Spleen (tissue), 11 donors: ENCODE data around the gene B4GALT3. TPM values are rescaled to one million over a fixed set of nuclear protein-coding genes. Genes with fewer than 3 reads are reported as not detected.

Experiments used
- DNase-seq: peaks from one replicate; pipeline ENCODE4 v3.0.0-alpha.2; 2020
- H3K27ac ChIP-seq, 8 donors: fragments of 200-600 bp; sonication (generic) in 7 of 8; 1 replicate in 4 of 8; 2 replicates in 4 of 8; pipeline versions ENCODE4 v1.5.0 to v1.8.0; 2016 to 2021; ENCODE audit warnings: inconsistent platforms in 4 of 8, mild to moderate bottlenecking in 4 of 8, moderate library complexity in 1 of 8
- H3K27me3 ChIP-seq, 7 donors: fragments of 200-600 bp; sonication (generic) in 6 of 7; replicated peaks in 1 of 7; 1 replicate in 4 of 7; 2 replicates in 3 of 7; pipeline versions ENCODE4 v1.5.0 to v1.8.0; 2016 to 2021; ENCODE audit warnings: inconsistent platforms in 3 of 7, mild to moderate bottlenecking in 1 of 7
- H3K36me3 ChIP-seq, 6 donors: fragments of 200-600 bp; sonication (generic) in 5 of 6; 1 replicate in 4 of 6; 2 replicates in 2 of 6; pipeline versions ENCODE4 v1.5.0 to v1.8.0; 2016 to 2021; ENCODE audit warnings: inconsistent platforms in 2 of 6
- H3K4me1 ChIP-seq, 6 donors: fragments of 200-600 bp; sonication (generic) in 5 of 6; 1 replicate in 3 of 6; 2 replicates in 3 of 6; pipeline versions ENCODE4 v1.5.0 to v1.8.0; 2016 to 2021; ENCODE audit warnings: inconsistent platforms in 3 of 6
- H3K4me3 ChIP-seq, 8 donors: fragments of 200-600 bp; sonication (generic) in 7 of 8; 1 replicate in 4 of 8; 2 replicates in 4 of 8; pipeline versions ENCODE4 v1.5.0 to v1.8.0; 2016 to 2021; ENCODE audit warnings: inconsistent platforms in 4 of 8, mild to moderate bottlenecking in 4 of 8, moderate library complexity in 2 of 8
- H3K9me3 ChIP-seq, 8 donors: fragments of 200-600 bp; sonication (generic) in 7 of 8; 1 replicate in 4 of 8; 2 replicates in 4 of 8; pipeline versions ENCODE4 v1.5.0 to v1.8.0; 2016 to 2021; ENCODE audit warnings: inconsistent platforms in 4 of 8
- CTCF ChIP-seq, 11 experiments: fragments of 200-600 bp in 7 of 11; fragments of 450-650 bp in 4 of 11; sonication (generic) in 4 of 11; IDR thresholded peaks in 8 of 11; conservative IDR thresholded peaks in 3 of 11; 1 replicate in 7 of 11; 2 replicates in 4 of 11; pipeline versions ENCODE4 v1.4.0 to v1.8.0; 2016 to 2021; ENCODE audit warnings: antibody characterized with exemption in 11 of 11, inconsistent platforms in 4 of 11, mild to moderate bottlenecking in 1 of 11
- POLR2A ChIP-seq, 3 donors: fragments of 450-650 bp; IDR thresholded peaks; one replicate each; pipeline ENCODE4 v1.5.1; 2017; ENCODE audit warnings: antibody characterized with exemption in 3 of 3, mild to moderate bottlenecking in 1 of 3
- POLR2AphosphoS5 ChIP-seq, 3 donors: sonication (generic); formaldehyde crosslinking; IDR thresholded peaks; one replicate each; pipeline ENCODE4 v1.5.1; 2017; ENCODE audit warnings: antibody characterized with exemption in 3 of 3
- WGBS, 5 donors: extraction: QIAGEN DNeasy Blood & Tissue Kit in 3 of 5; methylation state at CpG; one replicate each; pipeline versions ENCODE4 v1.1.5 to v1.1.7; 2013 to 2018; 5-methylcytosine and 5-hydroxymethylcytosine counted together
- intact Hi-C: fragments of 100-400 bp; cut with DNase I; formaldehyde crosslinking; loops from one replicate; pipeline ENCODE4 v1.15.0; 2023; ENCODE audit warnings: low total_unique reads
- polyA plus RNA-seq, 3 donors: library from polyadenylated mRNA; stranded (reverse); fragments of 200-250 nt; gene quantifications; one replicate each; pipeline ENCODE4 v1.2.1, GENCODE V29; 2013
- total RNA-seq, 7 donors: library from RNA; depleted of rRNA in 3 of 7; stranded (reverse); fragments of >200 nt in 3 of 7; fragmentation: NEBNext Ultra II Directional in 4 of 7; extraction: Animal tissue kit (Norgen Biotek cat#: 25700) in 4 of 7; gene quantifications; one replicate each; pipeline versions ENCODE4 v1.1.0 to v1.2.1, GENCODE V29; 2016 to 2021
- donor health status: healthy with polysubstance abuse.
- donor health status: DM: no; HTN: no; CAD: no; lungs with moderate emphysema.
- donor health status: DM: no; HTN: no; CAD: no.
- donor health status: Bipolar disorder and iron deficiency.
- donor health status: healthy.
- donor health status: DM: no; HTN: no; CAD: no.
- donor health status: DM: yes; HTN: yes; CAD: no.

Gene B4GALT3
- total and polyA plus RNA-seq, 10 donors = 21.0 to 52.8 (median 34.1) TPM

- Histone ChIP-seq H3K27ac (peak overlapping the region in 6 of 8 donors; percentile 3 to 62 (median 34)), H3K4me1 (peaks cover 17 to 66% (median 41%) of the 10 kb centered on the region in 6 donors), H3K4me3 (no peak overlapping the region), H3K27me3 (no peaks in the 10 kb centered on the region), H3K9me3 (no peaks in the 10 kb centered on the region), H3K36me3 (peaks cover 5 to 77% (median 64%) of the 10 kb centered on the region in 6 donors)
- DNase-seq = no peak
- intact Hi-C loops = no loop called here
- no peak for TF ChIP-seq POLR2A (IDR thresholded peaks at IDR 0.05)
- peak in 1 of 3 donors; percentile 31 for TF ChIP-seq POLR2AphosphoS5 (IDR thresholded peaks at IDR 0.05)
- TF ChIP-seq CTCF (IDR thresholded peaks at IDR 0.05 in 8 of 11, conservative IDR thresholded peaks at IDR 0.05 in 3 of 11) = no peak
- 62 to 76% (median 66%) methylated on average over 4 of the region's 4 CpGs for WGBS, 5 donors
These were observed 4.4 kb downstream of the B4GALT3 start for GRCh38 chr1:161172776-161173376.

DNA sequence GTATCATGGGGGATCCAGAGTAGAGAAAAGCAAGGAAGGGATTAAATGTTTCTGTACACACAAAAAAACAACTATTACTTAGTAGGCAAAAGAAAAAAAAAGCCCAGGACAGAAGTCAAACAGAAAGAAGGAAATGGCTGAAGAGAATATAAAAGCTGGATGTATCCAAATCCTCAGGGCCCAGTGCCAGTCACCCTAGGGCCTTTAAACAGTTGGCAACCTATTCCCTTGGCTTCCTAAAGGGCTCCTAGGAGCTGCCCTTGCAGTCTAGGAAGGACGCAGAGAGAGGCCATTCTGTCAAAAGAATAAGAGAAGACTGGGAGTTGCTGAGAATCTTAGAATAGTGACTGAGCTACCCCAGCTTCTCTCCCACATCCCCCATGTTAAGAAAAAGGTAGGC lies 5.0 kb downstream of the B4GALT3 start:
- intact Hi-C loops = no loop called here
- Histone ChIP-seq H3K27me3 (no peaks in the 10 kb centered on the region), H3K27ac (peak overlapping the region in 5 of 8 donors; percentile 6 to 54 (median 27)), H3K4me3 (no peak overlapping the region), H3K4me1 (peaks cover 19 to 66% (median 41%) of the 10 kb centered on the region in 6 donors), H3K9me3 (no peaks in the 10 kb centered on the region), H3K36me3 (peaks cover 5 to 77% (median 64%) of the 10 kb centered on the region in 6 donors)
- peak; percentile 1 for DNase-seq
- 54 to 100% (median 87%) methylated on average over 1 of the region's 1 CpG for WGBS, 5 donors
- TF ChIP-seq CTCF (IDR thresholded peaks at IDR 0.05 in 8 of 11, conservative IDR thresholded peaks at IDR 0.05 in 3 of 11) = no peak
- no peak for TF ChIP-seq POLR2AphosphoS5 (IDR thresholded peaks at IDR 0.05)
- TF ChIP-seq POLR2A (IDR thresholded peaks at IDR 0.05) = no peak

GRCh38 chr1:161171696-161172095 lies 5.6 kb downstream of the B4GALT3 start:
- H3K27me3 ChIP-seq = no peaks in the 10 kb centered on the region
- peak overlapping the region in 3 of 8 donors; percentile 21 to 54 (median 42) for H3K27ac ChIP-seq
- no peak for TF ChIP-seq POLR2AphosphoS5 (IDR thresholded peaks at IDR 0.05)
- TF ChIP-seq CTCF (IDR thresholded peaks at IDR 0.05 in 8 of 11, conservative IDR thresholded peaks at IDR 0.05 in 3 of 11) = no peak
- no peak for TF ChIP-seq POLR2A (IDR thresholded peaks at IDR 0.05)
- intact Hi-C loops = no loop called here
- H3K9me3 ChIP-seq = no peaks in the 10 kb centered on the region
- peak; percentile 61 for DNase-seq
- no peak overlapping the region for H3K4me3 ChIP-seq
- peaks cover 21 to 69% (median 46%) of the 10 kb centered on the region in 6 donors for H3K4me1 ChIP-seq
- H3K36me3 ChIP-seq = peaks cover 5 to 77% (median 64%) of the 10 kb centered on the region in 6 donors
- 81 to 92% (median 88%) methylated on average over 11 to 12 of the region's 12 CpGs for WGBS, 5 donors

DNA sequence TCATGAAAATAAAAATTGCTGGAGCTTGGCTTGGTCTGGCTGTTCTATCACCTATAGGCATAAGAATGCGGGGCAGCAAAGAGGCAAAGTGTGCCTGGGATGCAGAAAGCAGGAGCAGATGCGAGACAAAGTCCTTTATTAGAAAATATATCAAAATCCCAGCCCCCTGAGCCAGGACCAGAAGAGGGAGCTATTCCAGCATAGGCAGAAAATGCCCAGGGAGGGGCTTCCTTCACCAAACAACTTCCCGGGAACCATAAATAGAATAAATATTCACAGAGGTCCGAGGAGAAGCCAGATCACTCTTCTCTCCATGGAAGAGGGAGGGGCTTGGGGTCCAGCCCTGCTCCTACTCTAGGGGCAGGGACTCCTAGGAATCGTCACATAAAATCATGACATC lies 6.1 kb downstream of the B4GALT3 start:
- peak; percentile 14 for DNase-seq
- no peak overlapping the region for H3K4me3 ChIP-seq
- peaks cover 16 to 67% (median 42%) of the 10 kb centered on the region in 6 donors for H3K4me1 ChIP-seq
- no peaks in the 10 kb centered on the region for H3K9me3 ChIP-seq
- 73 to 84% (median 79%) methylated on average over 5 of the region's 5 CpGs for WGBS, 5 donors
- H3K27ac ChIP-seq = peak overlapping the region in 3 of 8 donors; percentile 21 to 54 (median 42)
- H3K27me3 ChIP-seq = no peaks in the 10 kb centered on the region
- TF ChIP-seq CTCF (IDR thresholded peaks at IDR 0.05 in 8 of 11, conservative IDR thresholded peaks at IDR 0.05 in 3 of 11) = no peak
- TF ChIP-seq POLR2AphosphoS5 (IDR thresholded peaks at IDR 0.05) = no peak
- no peak for TF ChIP-seq POLR2A (IDR thresholded peaks at IDR 0.05)
- H3K36me3 ChIP-seq = peaks cover 5 to 77% (median 64%) of the 10 kb centered on the region in 6 donors
- intact Hi-C loops = no loop called here
